BE2C (cell line): ENCODE results near the gene PHF20.
"Not testable (repeated sequence)": the region's sequence is repeated elsewhere in the genome, so short reads cannot be mapped to it uniquely, and the experiment has no call there.

Experiments used
- DNase-seq: peaks from one replicate; pipeline ENCODE4 v3.0.0-alpha.2; 2020
- H3K27me3 ChIP-seq: fragments of 250-450 bp; sonication (Bioruptor Pico); 2 replicates; pipeline ENCODE4 v1.5.1; 2020; ENCODE audit warnings: mild to moderate bottlenecking
- H3K36me3 ChIP-seq: fragments of 250-450 bp; sonication (Bioruptor Pico); 2 replicates; pipeline ENCODE4 v1.5.1; 2020; ENCODE audit warnings: mild to moderate bottlenecking
- H3K4me1 ChIP-seq: fragments of 250-450 bp; sonication (Bioruptor Pico); 2 replicates; pipeline ENCODE4 v1.5.1; 2020
- H3K4me3 ChIP-seq: 2 replicates; pipeline ENCODE4 v1.5.1; 2011; ENCODE audit warnings: low read depth, low read length
- H3K9me3 ChIP-seq: fragments of 250-450 bp; sonication (Bioruptor Pico); 2 replicates; pipeline ENCODE4 v1.5.1; 2020
- CTCF ChIP-seq: IDR thresholded peaks from 2 replicates; pipeline ENCODE4 v1.5.1; 2012; ENCODE audit warnings: mild to moderate bottlenecking, low read depth, low read length

PHF20 gene

GRCh38 chr20:35854713-35855348 lies 83.0 kb downstream of the PHF20 start:
- DNase-seq, result no peak
- no peak for TF ChIP-seq CTCF
- no peaks in the 10 kb centered on the region for H3K27me3 ChIP-seq
- peaks cover 23% of the 10 kb centered on the region for H3K36me3 ChIP-seq
- no peak overlapping the region for H3K4me3 ChIP-seq
- no peaks in the 10 kb centered on the region for H3K9me3 ChIP-seq
- 0 out of 2 replicates have a peak, but pooled peaks cover 5% of the 10 kb centered on the region for H3K4me1 ChIP-seq

- not testable (repeated sequence) for H3K4me3 ChIP-seq, H3K27me3 ChIP-seq, DNase-seq, H3K9me3 ChIP-seq, H3K4me1 ChIP-seq
- peaks cover 23% of the 10 kb centered on the region for H3K36me3 ChIP-seq
Observed at GRCh38 chr20:35855641-35856040, 83.8 kb downstream of the PHF20 start.

DNA sequence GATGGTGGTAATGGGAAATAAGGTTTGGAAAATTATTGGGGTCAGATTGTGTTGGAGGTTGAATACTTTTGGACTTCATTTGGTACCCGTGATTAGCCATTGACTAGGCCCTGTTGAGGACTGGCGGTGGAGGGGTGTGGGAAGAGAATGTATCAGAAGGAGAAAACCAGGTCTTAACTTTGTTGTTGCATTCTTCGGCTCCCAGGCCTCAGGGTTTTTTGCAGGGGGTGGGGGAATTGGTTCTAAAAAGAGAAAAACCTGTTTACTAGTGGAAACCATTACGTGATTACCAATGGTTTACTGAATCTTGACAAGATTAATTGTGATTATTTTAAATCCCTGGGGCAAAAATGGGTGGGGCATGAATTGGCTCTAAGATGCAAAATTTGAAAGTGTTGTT lies 85.1 kb downstream of the PHF20 start:
- H3K27me3 ChIP-seq, result no peaks in the 10 kb centered on the region
- H3K36me3 ChIP-seq, result peaks cover 23% of the 10 kb centered on the region
- TF ChIP-seq CTCF, result no peak
- H3K9me3 ChIP-seq, result no peaks in the 10 kb centered on the region
- H3K4me1 ChIP-seq, result 0 out of 2 replicates have a peak, but pooled peaks cover 5% of the 10 kb centered on the region
- H3K4me3 ChIP-seq, result no peak overlapping the region
- DNase-seq, result no peak

- no peak for TF ChIP-seq CTCF
- Histone ChIP-seq H3K36me3 (peaks cover 9% of the 10 kb centered on the region), H3K27me3 (no peaks in the 10 kb centered on the region), H3K9me3 (no peaks in the 10 kb centered on the region), H3K4me1 (no peaks in the 10 kb centered on the region), H3K4me3 (no peak overlapping the region)
- no peak for DNase-seq
Observed at GRCh38 chr20:35866418-35867202, 94.8 kb downstream of the PHF20 start.

GRCh38 chr20:35870541-35871258 lies 98.9 kb downstream of the PHF20 start:
- no peak for DNase-seq
- H3K4me1 ChIP-seq, result peaks cover 5% of the 10 kb centered on the region; the same call in 1 of the 2 replicates

More at GRCh38 chr20:35870541-35871258, 98.9 kb downstream of the PHF20 start:
- Histone ChIP-seq H3K4me3 (no peak overlapping the region; the same call in 1 of the 2 replicates), H3K27me3 (no peaks in the 10 kb centered on the region), H3K9me3 (no peaks in the 10 kb centered on the region), H3K36me3 (peaks cover 8% of the 10 kb centered on the region)
- no peak for TF ChIP-seq CTCF
